ENCODE measurements around the gene METTL16. TPM values are rescaled to one million over a fixed set of nuclear protein-coding genes. Genes with fewer than 3 reads are reported as not detected.
A peak's percentile ranks its signal among the peaks of the same experiment; 100 is the strongest.

The METTL16 gene
- total and polyA plus RNA-seq, 2 donors from 2014 or later = 18.0 to 37.2 TPM

- Histone ChIP-seq H3K9ac (ENCODE audit: low read length in 3 of 3) (peak overlapping the region in 2 of 3 donors; percentile 56 to 90), H3K27ac (ENCODE audit: low read depth in 2 of 2, low read length in 2 of 2) (peak overlapping the region; percentile 99), H3K4me1 (ENCODE audit: control insufficient read depth in 2 of 3, insufficient read depth in 2 of 3, low read depth in 1 of 3, low read length in 3 of 3) (peaks cover 5 to 36% (median 35%) of the 10 kb centered on the region in 3 donors), H3K4me3 (ENCODE audit: low read length in 3 of 3) (peak overlapping the region; percentile 64 to 79 (median 77)), H3K36me3 (ENCODE audit: control insufficient read depth in 2 of 3, insufficient read depth in 3 of 3, low read length in 3 of 3) (peaks cover 0 to 9% (median 0%) of the 10 kb centered on the region in 3 donors), H3K27me3 (ENCODE audit: control insufficient read depth, insufficient read depth, low read length) (no peaks in the 10 kb centered on the region), H3K9me3 (ENCODE audit: control insufficient read depth in 2 of 3, insufficient read depth in 1 of 3, low read length in 3 of 3) (no peaks in the 10 kb centered on the region)
- DNase-seq (peak; percentile 95 to 99 (median 97)), FAIRE-seq (no peak)
- intact Hi-C loops (cut with DNase I) = no loop called here
- TF ChIP-seq CTCF (IDR thresholded peaks at IDR 0.05; ENCODE audit: borderline replicate concordance, extremely low read depth, insufficient read depth) = no peak
Observed at GRCh38 chr17:2392252-2393173, 119.2 kb downstream of the METTL16 start.

- H3K9me3 ChIP-seq (ENCODE audit: control insufficient read depth in 2 of 3, insufficient read depth in 1 of 3, low read length in 3 of 3) = no peaks in the 10 kb centered on the region
- intact Hi-C loops (cut with DNase I) = no loop called here
- H3K27me3 ChIP-seq (ENCODE audit: control insufficient read depth, insufficient read depth, low read length) = no peaks in the 10 kb centered on the region
- DNase-seq = peak in 1 of 5 donors; percentile 78
- no peak for FAIRE-seq
- H3K4me3 ChIP-seq (ENCODE audit: low read length in 3 of 3) = peak overlapping the region in 2 of 3 donors; percentile 51 to 64
- H3K36me3 ChIP-seq (ENCODE audit: control insufficient read depth in 2 of 3, insufficient read depth in 3 of 3, low read length in 3 of 3) = peaks cover 0 to 9% (median 0%) of the 10 kb centered on the region in 3 donors
- TF ChIP-seq CTCF (IDR thresholded peaks at IDR 0.05; ENCODE audit: borderline replicate concordance, extremely low read depth, insufficient read depth) = no peak
- H3K27ac ChIP-seq (ENCODE audit: low read depth in 2 of 2, low read length in 2 of 2) = peak overlapping the region; percentile 81 to 88
- peak overlapping the region in 1 of 3 donors; percentile 59 for H3K9ac ChIP-seq (ENCODE audit: low read length in 3 of 3)
- peaks cover 5 to 30% (median 30%) of the 10 kb centered on the region in 3 donors for H3K4me1 ChIP-seq (ENCODE audit: control insufficient read depth in 2 of 3, insufficient read depth in 2 of 3, low read depth in 1 of 3, low read length in 3 of 3)
Observed at GRCh38 chr17:2391597-2392251, 120.0 kb downstream of the METTL16 start.

- no peaks in the 10 kb centered on the region for H3K9me3 ChIP-seq (ENCODE audit: control insufficient read depth in 2 of 3, insufficient read depth in 1 of 3, low read length in 3 of 3)
- H3K36me3 ChIP-seq (ENCODE audit: control insufficient read depth in 2 of 3, insufficient read depth in 3 of 3, low read length in 3 of 3) = peaks cover 0 to 9% (median 0%) of the 10 kb centered on the region in 3 donors
- peaks cover 0 to 25% (median 18%) of the 10 kb centered on the region in 3 donors for H3K4me1 ChIP-seq (ENCODE audit: control insufficient read depth in 2 of 3, insufficient read depth in 2 of 3, low read depth in 1 of 3, low read length in 3 of 3)
- no peaks in the 10 kb centered on the region for H3K27me3 ChIP-seq (ENCODE audit: control insufficient read depth, insufficient read depth, low read length)
- intact Hi-C loops (cut with DNase I) = no loop called here
- no peak overlapping the region for H3K4me3 ChIP-seq (ENCODE audit: low read length in 3 of 3)
- no peak for TF ChIP-seq CTCF (IDR thresholded peaks at IDR 0.05; ENCODE audit: borderline replicate concordance, extremely low read depth, insufficient read depth)
- peak in 1 of 5 donors; percentile 71 for DNase-seq
- no peak for FAIRE-seq
- H3K9ac ChIP-seq (ENCODE audit: low read length in 3 of 3) = no peak overlapping the region
- no peak overlapping the region for H3K27ac ChIP-seq (ENCODE audit: low read depth in 2 of 2, low read length in 2 of 2)
Observed at GRCh38 chr17:2390199-2390836, 121.4 kb downstream of the METTL16 start.

Measured in kidney (tissue), 14 donors.